AG04450 (cell line): ENCODE results near the gene AFF3. TPM values are rescaled to one million over a fixed set of nuclear protein-coding genes. Genes with fewer than 3 reads are reported as not detected.

Experiments used
- CTCF ChIA-PET: fragments of 300-600, 350-600 bp; formaldehyde crosslinking; extraction: SDS; loops from one replicate; lab custom pipeline; 2022; ENCODE audit warnings: antibody characterized with exemption, inconsistent platforms; lab: Charles Lee
- POLR2A ChIA-PET: fragments of 350-600 bp; formaldehyde crosslinking; extraction: SDS; loops from one replicate; lab custom pipeline; 2021; ENCODE audit warnings: antibody characterized with exemption, inconsistent platforms; lab: Yijun Ruan, JAX
- DNase-seq: peaks from one replicate; pipeline ENCODE4 v3.0.0-alpha.2; 2011; ENCODE audit warnings: low read depth, low spot score
- H3K27ac ChIP-seq: one replicate; pipeline ENCODE4 v1.5.1; 2012; ENCODE audit warnings: low read depth, low read length, control low read depth
- H3K27me3 ChIP-seq: one replicate; pipeline ENCODE4 v1.6.0; 2012; ENCODE audit warnings: low read length; ENCODE audit not compliant: control insufficient read depth, insufficient read depth
- H3K4me3 ChIP-seq: 2 replicates; pipeline ENCODE4 v1.5.1; 2011; ENCODE audit warnings: mild to moderate bottlenecking, low read depth, low read length, control low read depth
- H3K9me3 ChIP-seq: 2 replicates; pipeline ENCODE4 v1.5.1; 2012; ENCODE audit warnings: low read length; ENCODE audit not compliant: control insufficient read depth, insufficient read depth
- CTCF ChIP-seq: IDR thresholded peaks from 2 replicates; pipeline ENCODE4 v1.5.1; 2011; ENCODE audit warnings: low read depth, low read length, control low read depth, inconsistent platforms
- polyA plus RNA-seq: library from polyadenylated mRNA; depleted of rRNA; stranded (reverse); fragments of >200 nt; gene quantifications from 2 replicates; pipeline ENCODE4 v1.2.3, GENCODE V29; 2011

AFF3 gene
- polyA plus RNA-seq, 1 experiment = 17.9 TPM

- peak; percentile 13 for DNase-seq
- Histone ChIP-seq H3K9me3 (no peaks in the 10 kb centered on the region), H3K4me3 (no peak overlapping the region), H3K27me3 (no peaks in the 10 kb centered on the region), H3K27ac (no peak overlapping the region)
- no peak for TF ChIP-seq CTCF
- ChIA-PET CTCF (no interaction called here), POLR2A (no interaction called here)
Observed at GRCh38 chr2:99651930-99652670, 490.3 kb downstream of the AFF3 start.

GRCh38 chr2:99648906-99649789, 493.2 kb downstream of the AFF3 start:
- no peaks in the 10 kb centered on the region for H3K27me3 ChIP-seq
- no peak for TF ChIP-seq CTCF
- POLR2A ChIA-PET = interaction anchor here (0.6 to 1.4 kb wide), 4 partner anchors 13 to 123 kb away, joined by 3 to 5 read pairs (median 4); no protein-coding TSS in a partner anchor
- peak overlapping the region; percentile 95 for H3K27ac ChIP-seq
- no peak overlapping the region for H3K4me3 ChIP-seq
- CTCF ChIA-PET = interaction anchor here (0.6 to 2.0 kb wide), 3 partner anchors 36 to 613 kb away, joined by 3 to 8 read pairs (median 3); no protein-coding TSS in a partner anchor
- no peak for DNase-seq
- no peaks in the 10 kb centered on the region for H3K9me3 ChIP-seq

- peak; percentile 39 for DNase-seq
- Histone ChIP-seq H3K4me3 (peak overlapping the region; percentile 31; the same call in 1 of the 2 replicates), H3K27me3 (no peaks in the 10 kb centered on the region), H3K9me3 (no peaks in the 10 kb centered on the region), H3K27ac (peak overlapping the region; percentile 95)
- CTCF ChIA-PET = interaction anchor here (0.6 to 2.0 kb wide), 2 partner anchors 57 to 614 kb away, joined by 3 to 8 read pairs; no protein-coding TSS in a partner anchor
- 0 out of 2 replicates have a peak, but pooled peaks have one; percentile 3 for TF ChIP-seq CTCF
- POLR2A ChIA-PET = interaction anchor here (0.6 to 1.4 kb wide), 2 partner anchors 50 to 67 kb away, joined by 4 to 5 read pairs; no protein-coding TSS in a partner anchor
Observed at GRCh38 chr2:99648178-99648844, 494.1 kb downstream of the AFF3 start.

GRCh38 chr2:99645960-99646359, 496.4 kb downstream of the AFF3 start:
- no peak for TF ChIP-seq CTCF
- CTCF ChIA-PET = no interaction called here
- H3K27ac ChIP-seq = no peak overlapping the region
- POLR2A ChIA-PET = no interaction called here
- H3K4me3 ChIP-seq = no peak overlapping the region
- no peak for DNase-seq
- H3K27me3 ChIP-seq = no peaks in the 10 kb centered on the region
- H3K9me3 ChIP-seq = no peaks in the 10 kb centered on the region
